Endothelial cell of umbilical vein (primary cell): ENCODE results near the gene RBL1.
"Not testable (repeated sequence)": the region's sequence is repeated elsewhere in the genome, so short reads cannot be mapped to it uniquely, and the experiment has no call there.

Source experiments
- CTCF ChIP-seq, 2 donors: IDR thresholded peaks; 1 replicate in 1 of 2; 2 replicates in 1 of 2; pipeline ENCODE4 v1.5.1; 2011; ENCODE audit warnings: low read length in 2 of 2, mild to moderate bottlenecking in 2 of 2, moderate library complexity in 2 of 2, control low read depth in 1 of 2, inconsistent platforms in 1 of 2, low read depth in 1 of 2; ENCODE audit not compliant: insufficient read depth in 1 of 2; ENCODE audit errors: extremely low read depth in 1 of 2
- EZH2 ChIP-seq: IDR thresholded peaks from 2 replicates; pipeline ENCODE4 v1.6.1; 2012; ENCODE audit warnings: borderline replicate concordance, low read depth, mild to moderate bottlenecking, moderate library complexity, low read length, inconsistent platforms; ENCODE audit not compliant: severe bottlenecking
- FOS ChIP-seq: IDR thresholded peaks from 2 replicates; pipeline ENCODE4 v1.6.1; 2011; ENCODE audit warnings: mild to moderate bottlenecking, low read length, moderate library complexity, borderline replicate concordance; ENCODE audit not compliant: insufficient read depth
- GATA2 ChIP-seq: IDR thresholded peaks from 2 replicates; pipeline ENCODE4 v1.7.0; 2011; ENCODE audit warnings: low read depth, mild to moderate bottlenecking, moderate library complexity, mixed read lengths, low read length; ENCODE audit not compliant: insufficient read length, insufficient read depth
- JUN ChIP-seq: IDR thresholded peaks from 2 replicates; pipeline ENCODE4 v1.6.1; 2011; ENCODE audit warnings: borderline replicate concordance, low read depth; ENCODE audit not compliant: insufficient read length, insufficient read depth
- MYC ChIP-seq: IDR thresholded peaks from one replicate; pipeline ENCODE4 v1.6.1; 2011; ENCODE audit warnings: mild to moderate bottlenecking, low read depth, low read length
- POLR2A ChIP-seq: IDR thresholded peaks from 2 replicates; pipeline ENCODE4 v1.6.1; 2012; ENCODE audit warnings: low read depth, mild to moderate bottlenecking, control low read depth, low read length
- POLR2AphosphoS5 ChIP-seq: IDR thresholded peaks from 2 replicates; pipeline ENCODE4 v1.6.1; 2012; ENCODE audit warnings: low read depth, mild to moderate bottlenecking, control low read depth, low read length, moderate library complexity; ENCODE audit not compliant: insufficient read depth

- TF ChIP-seq CTCF (IDR thresholded peaks at IDR 0.05; ENCODE audit: extremely low read depth in 1 of 2, insufficient read depth in 1 of 2, low read depth in 1 of 2, low read length in 2 of 2); GATA2; FOS; JUN; EZH2; POLR2A; POLR2AphosphoS5; MYC: not testable (repeated sequence)
Observed at GRCh38 chr20:37039366-37039765, 56.4 kb downstream of the RBL1 start.
